Keratinocyte (primary cell): Measurements from ENCODE around the gene SLC12A3. TPM values are rescaled to one million over a fixed set of nuclear protein-coding genes. Genes with fewer than 3 reads are reported as not detected.

Experiments
- DNase-seq: peaks from one replicate; pipeline ENCODE4 v3.0.0-alpha.2; 2011; ENCODE audit warnings: low read depth, missing footprints, low spot score
- FAIRE-seq: peaks from 2 replicates; lab custom pipeline; 2011; peaks lifted over from hg19 to GRCh38; lab: Jason Lieb, UNC
- H2AFZ ChIP-seq: 2 replicates; pipeline ENCODE4 v1.6.0; 2012; ENCODE audit warnings: low read length, control low read depth, inconsistent platforms; ENCODE audit not compliant: control insufficient read depth
- H3K27ac ChIP-seq: 2 replicates; pipeline ENCODE4 v1.5.1; 2011; ENCODE audit warnings: low read length; ENCODE audit not compliant: control insufficient read depth, insufficient read depth
- H3K27me3 ChIP-seq: 3 replicates; pipeline ENCODE4 v1.6.0; 2011; ENCODE audit warnings: low read length; ENCODE audit not compliant: control insufficient read depth, insufficient read depth; ENCODE audit errors: extremely low read depth
- H3K36me3 ChIP-seq, 2 experiments: 2 replicates in 1 of 2; 3 replicates in 1 of 2; pipeline ENCODE4 v1.5.1; 2011; ENCODE audit warnings: low read length in 2 of 2, mild to moderate bottlenecking in 1 of 2; ENCODE audit not compliant: control insufficient read depth in 2 of 2, insufficient read depth in 2 of 2; ENCODE audit errors: extremely low read depth in 1 of 2
- H3K4me1 ChIP-seq: 3 replicates; pipeline ENCODE4 v1.5.1; 2011; ENCODE audit warnings: low read length; ENCODE audit not compliant: control insufficient read depth, insufficient read depth; ENCODE audit errors: extremely low read depth
- H3K4me2 ChIP-seq: 3 replicates; pipeline ENCODE4 v1.6.0; 2011; ENCODE audit warnings: low read depth, low read length; ENCODE audit not compliant: control insufficient read depth, insufficient read depth; ENCODE audit errors: extremely low read depth
- H3K4me3 ChIP-seq, 3 experiments: fragments of 200-600 bp in 1 of 3; sonication (generic) in 1 of 3; 2 replicates in 2 of 3; 3 replicates in 1 of 3; pipeline ENCODE4 v1.5.1; 2011 to 2016; ENCODE audit warnings: low read length in 3 of 3, mild to moderate bottlenecking in 3 of 3, control low read depth in 2 of 3, inconsistent platforms in 1 of 3, low read depth in 1 of 3, mixed read lengths in 1 of 3, mixed run types in 1 of 3, moderate library complexity in 1 of 3; ENCODE audit not compliant: control insufficient read depth in 2 of 3, insufficient read depth in 2 of 3; ENCODE audit errors: extremely low read depth in 1 of 3
- H3K79me2 ChIP-seq: 2 replicates; pipeline ENCODE4 v1.6.0; 2012; ENCODE audit warnings: low read length; ENCODE audit not compliant: control insufficient read depth, insufficient read depth
- H3K9ac ChIP-seq: 3 replicates; pipeline ENCODE4 v1.6.0; 2011; ENCODE audit warnings: low read length; ENCODE audit not compliant: control insufficient read depth, insufficient read depth; ENCODE audit errors: extremely low read depth
- H3K9me1 ChIP-seq: 3 replicates; pipeline ENCODE4 v1.6.0; 2011; ENCODE audit warnings: low read length; ENCODE audit not compliant: control insufficient read depth, insufficient read depth; ENCODE audit errors: extremely low read depth
- H3K9me3 ChIP-seq: 2 replicates; pipeline ENCODE4 v1.5.1; 2012; ENCODE audit warnings: low read depth, low read length; ENCODE audit not compliant: control insufficient read depth
- H4K20me1 ChIP-seq: 3 replicates; pipeline ENCODE4 v1.6.0; 2011; ENCODE audit warnings: low read length; ENCODE audit not compliant: control insufficient read depth, insufficient read depth; ENCODE audit errors: extremely low read depth
- CTCF ChIP-seq, 3 experiments: IDR thresholded peaks in 1 of 3; conservative IDR thresholded peaks in 1 of 3; optimal IDR thresholded peaks in 1 of 3; 2 replicates in 2 of 3; 3 replicates in 1 of 3; pipeline versions ENCODE3 to v1.5.1; 2011; ENCODE audit warnings: low read length in 3 of 3, mild to moderate bottlenecking in 3 of 3, moderate library complexity in 2 of 3, control low read depth in 1 of 3, inconsistent platforms in 1 of 3; ENCODE audit not compliant: insufficient read depth in 2 of 3; ENCODE audit errors: extremely low read depth in 1 of 3
- EZH2 ChIP-seq: IDR thresholded peaks from one replicate; pipeline ENCODE4 v1.6.1; 2012; ENCODE audit warnings: inconsistent platforms, mild to moderate bottlenecking, low read length, moderate library complexity
- dilution Hi-C: fragments of 300-500 bp; cut with MboI; formaldehyde crosslinking; loops from one replicate; pipeline ENCODE4 v1.7.0; 2020; ENCODE audit warnings: low sequenced_read_pairs; ENCODE audit not compliant: extremely low pct_ligation_motif_present
- polyA plus RNA-seq, 5 experiments: library from polyadenylated mRNA; depleted of rRNA in 3 of 5; stranded (reverse) in 3 of 5; stranded (forward) in 1 of 5; unstranded in 1 of 5; fragments of >200 nt; gene quantifications; 1 replicate in 1 of 5; 2 replicates in 3 of 5; 3 replicates in 1 of 5; pipeline versions ENCODE4 v1.2.1 to v1.2.3, GENCODE V29; 2011 to 2012; ENCODE audit warnings: missing spikeins in 2 of 5, low read depth in 1 of 5, low replicate concordance in 1 of 5

SLC12A3 gene
- polyA plus RNA-seq, 1 donor (not counting 4 experiments of a cell fraction or from before 2014, with no cell fraction given) = not detected

- dilution Hi-C loops = no loop called here
- H3K4me1 ChIP-seq = no peaks in the 10 kb centered on the region
- FAIRE-seq = no peak
These were observed 83.2 kb downstream of the SLC12A3 start for GRCh38 chr16:56948234-56948633.

GRCh38 chr16:56950051-56950450 is 85.0 kb downstream of the SLC12A3 start:
- TF ChIP-seq CTCF (optimal IDR thresholded peaks at IDR 0.05 in 1 of 3, IDR thresholded peaks at IDR 0.05 in 1 of 3, conservative IDR thresholded peaks at IDR 0.05 in 1 of 3; ENCODE audit: extremely low read depth in 1 of 3, insufficient read depth in 2 of 3, low read length in 3 of 3) (no peak), EZH2 (no peak)
- dilution Hi-C loops = no loop called here
- H4K20me1 ChIP-seq = no peaks in the 10 kb centered on the region
- H3K4me1 ChIP-seq = no peaks in the 10 kb centered on the region
- H3K4me2 ChIP-seq = no peak overlapping the region
- H3K9ac ChIP-seq = no peak overlapping the region
- H3K27me3 ChIP-seq = no peaks in the 10 kb centered on the region
- FAIRE-seq (no peak), DNase-seq (no peak)
- no peak overlapping the region for H3K27ac ChIP-seq
- no peaks in the 10 kb centered on the region for H3K9me1 ChIP-seq
- H3K4me3 ChIP-seq = no peak overlapping the region
- H2AFZ ChIP-seq = no peak overlapping the region
- H3K79me2 ChIP-seq = no peaks in the 10 kb centered on the region
- no peaks in the 10 kb centered on the region for H3K9me3 ChIP-seq
- peaks cover 2 to 5% of the 10 kb centered on the region in 2 experiments for H3K36me3 ChIP-seq

More at GRCh38 chr16:56948234-56948633, 83.2 kb downstream of the SLC12A3 start:
- TF ChIP-seq EZH2 (no peak), CTCF (optimal IDR thresholded peaks at IDR 0.05 in 1 of 3, IDR thresholded peaks at IDR 0.05 in 1 of 3, conservative IDR thresholded peaks at IDR 0.05 in 1 of 3; ENCODE audit: extremely low read depth in 1 of 3, insufficient read depth in 2 of 3, low read length in 3 of 3) (no peak)
- Histone ChIP-seq H3K4me3 (no peak overlapping the region), H3K27ac (no peak overlapping the region), H3K9ac (no peak overlapping the region), H3K79me2 (no peaks in the 10 kb centered on the region), H3K36me3 (peaks cover 6 to 21% of the 10 kb centered on the region in 2 experiments), H3K27me3 (no peaks in the 10 kb centered on the region), H3K9me1 (no peaks in the 10 kb centered on the region), H3K9me3 (no peaks in the 10 kb centered on the region), H4K20me1 (no peaks in the 10 kb centered on the region), H2AFZ (no peak overlapping the region), H3K4me2 (no peak overlapping the region)
- DNase-seq = no peak
